Activated CD4-positive, CD25-positive, alpha-beta regulatory T cell treated with anti-CD3 and anti-CD28 coated beads, Interleukin-2, amount 50 U/mL, for 16 hours (primary cell): ENCODE data around the gene NHSL2.
A peak's percentile ranks its signal among the peaks of the same experiment; 100 is the strongest.

Source experiments
- DNase-seq: peaks from one replicate; pipeline ENCODE4 v3.0.0-alpha.2; 2020; ENCODE audit warnings: low read depth, low spot score

NHSL2 gene

DNA sequence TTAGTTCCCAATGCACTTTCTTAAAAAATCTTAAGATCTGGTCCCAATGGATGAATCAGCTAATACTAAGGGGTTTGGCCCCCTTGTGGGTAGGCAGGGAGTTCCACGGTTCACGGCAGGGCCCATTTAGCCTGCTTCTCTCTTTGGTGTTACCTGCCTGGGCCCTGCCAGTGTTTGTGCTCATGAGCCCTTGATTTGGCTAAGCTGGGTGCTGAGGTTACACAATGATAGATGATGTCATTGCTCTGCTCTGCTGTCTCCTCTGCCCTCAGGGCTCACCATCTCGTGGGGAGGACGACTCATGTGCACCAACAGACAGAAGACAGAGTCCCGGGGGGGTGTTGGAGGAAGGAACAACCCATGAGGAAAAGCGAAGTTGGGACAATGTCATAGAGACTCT, 196.7 kb downstream of the NHSL2 start:
- DNase-seq, result no peak

- no peak for DNase-seq
Measured at GRCh38 chrX:72107841-72108595, 197.4 kb downstream of the NHSL2 start.

DNA sequence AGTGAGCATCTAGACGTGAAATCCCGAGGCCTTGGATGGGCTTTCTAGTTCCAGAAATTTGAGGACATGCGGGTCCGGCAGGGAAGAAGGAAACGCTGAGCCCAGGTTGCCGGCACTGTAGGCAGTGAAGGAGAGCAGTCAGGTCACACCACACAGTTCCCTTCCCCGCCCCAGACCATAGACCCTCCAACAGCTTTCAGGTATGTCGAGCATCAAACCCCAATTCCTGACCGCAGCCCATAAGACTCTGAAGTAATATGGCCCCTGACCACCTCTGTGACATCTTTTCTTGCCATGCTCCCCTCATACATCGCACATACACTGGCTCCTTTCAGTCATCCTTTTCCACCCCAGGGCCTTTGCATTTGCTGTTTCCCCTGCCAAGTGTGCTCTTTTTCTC, 198.0 kb downstream of the NHSL2 start:
- no peak for DNase-seq

GRCh38 chrX:72110051-72110875, 199.6 kb downstream of the NHSL2 start:
- DNase-seq, result no peak

- DNase-seq, result no peak
Measured at GRCh38 chrX:72110876-72111708, 200.4 kb downstream of the NHSL2 start.

DNA sequence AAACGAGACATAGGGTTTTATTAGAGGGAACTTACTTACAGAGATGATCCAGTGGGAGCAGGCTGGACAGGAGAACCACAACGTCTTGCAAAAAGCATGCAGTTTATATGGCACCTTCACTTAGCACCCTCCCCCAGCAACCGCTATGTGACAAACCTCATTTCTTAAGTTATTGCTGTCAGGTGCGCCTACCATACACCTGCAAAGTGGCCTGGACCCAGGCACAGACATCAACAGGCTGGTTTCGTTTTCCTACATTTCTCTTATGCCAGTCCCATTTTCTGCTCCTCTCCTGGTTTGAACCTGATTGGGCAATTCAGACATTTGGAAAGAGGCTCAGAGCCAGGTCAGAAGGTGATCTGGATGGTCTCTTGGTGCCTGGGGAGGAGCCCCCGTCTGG, 202.8 kb downstream of the NHSL2 start:
- no peak for DNase-seq

GRCh38 chrX:72114306-72114705, 203.7 kb downstream of the NHSL2 start:
- no peak for DNase-seq

- no peak for DNase-seq
Measured at GRCh38 chrX:72114807-72115206, 204.2 kb downstream of the NHSL2 start.

GRCh38 chrX:72115380-72115779, 204.7 kb downstream of the NHSL2 start:
- DNase-seq, result no peak

DNA sequence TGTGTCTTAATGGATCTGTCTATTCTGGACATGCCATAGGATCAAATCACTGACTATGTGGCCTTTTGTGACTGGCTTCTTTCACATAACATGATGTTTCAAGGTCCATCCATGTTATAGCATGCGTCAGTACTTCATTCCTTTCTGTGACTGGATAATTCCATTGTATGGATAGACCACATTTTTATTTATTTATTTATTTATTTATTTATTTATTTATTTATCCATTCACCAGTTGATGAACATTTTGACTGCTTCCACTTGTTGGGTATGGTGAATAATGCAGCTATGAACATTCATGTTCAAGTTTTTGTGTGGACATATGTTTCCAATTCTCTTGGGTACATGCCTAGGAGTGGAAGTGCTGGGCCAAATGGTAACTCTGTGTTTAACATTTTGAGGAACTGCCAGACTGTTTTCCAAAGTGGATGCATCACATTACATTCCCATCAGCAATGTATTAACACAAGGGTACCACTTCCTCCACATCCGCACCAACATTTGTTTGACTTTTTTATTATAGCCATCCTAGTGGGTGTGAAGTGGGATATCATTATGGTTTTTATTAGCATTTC, 207.1 kb downstream of the NHSL2 start:
- DNase-seq, result no peak

DNA sequence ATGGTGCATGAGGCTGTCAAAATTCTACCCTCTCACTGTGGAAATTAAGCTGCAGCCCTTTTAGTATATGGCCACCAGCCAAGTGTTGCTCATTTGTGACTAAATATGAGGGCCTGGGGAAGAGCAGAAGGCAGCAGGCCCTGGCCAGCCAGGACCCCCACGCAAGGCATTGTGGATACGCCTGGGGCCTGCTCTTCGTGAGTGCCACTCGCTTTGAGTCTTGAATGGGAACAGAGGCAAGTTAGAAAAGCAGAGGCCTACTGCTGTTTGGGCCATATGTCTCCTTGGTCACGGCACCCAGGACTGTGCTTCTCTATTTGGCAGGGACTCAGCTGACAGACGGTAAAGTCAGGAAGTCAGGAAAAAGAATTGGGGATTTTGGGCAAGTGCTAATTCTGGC, 210.2 kb downstream of the NHSL2 start:
- DNase-seq, result no peak

DNA sequence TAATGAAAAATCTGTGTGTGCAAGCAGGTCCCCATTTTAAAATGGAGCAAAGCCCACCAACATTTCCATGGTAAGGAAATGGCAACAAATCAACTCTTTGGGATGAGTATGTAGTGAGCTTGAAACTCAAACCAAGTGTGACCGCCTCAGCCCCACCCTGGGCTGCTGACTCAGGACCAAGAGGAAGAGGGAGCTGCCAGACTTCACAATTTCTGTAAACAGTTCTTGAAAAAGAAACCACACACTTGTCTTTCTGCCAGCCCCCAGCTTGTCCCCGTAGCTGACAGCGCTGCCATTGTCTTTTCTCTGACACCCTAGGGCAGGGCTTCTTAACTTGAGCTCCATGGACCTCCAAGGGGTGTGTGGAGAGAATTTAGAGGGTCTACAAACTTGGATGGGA, 210.7 kb downstream of the NHSL2 start:
- no peak for DNase-seq

- DNase-seq, result no peak
Measured at GRCh38 chrX:72122621-72123337, 212.1 kb downstream of the NHSL2 start.

GRCh38 chrX:72123471-72124185, 213.0 kb downstream of the NHSL2 start:
- DNase-seq, result no peak

GRCh38 chrX:72124540-72125201, 214.0 kb downstream of the NHSL2 start:
- DNase-seq, result no peak

GRCh38 chrX:72125331-72126047, 214.8 kb downstream of the NHSL2 start:
- no peak for DNase-seq

DNA sequence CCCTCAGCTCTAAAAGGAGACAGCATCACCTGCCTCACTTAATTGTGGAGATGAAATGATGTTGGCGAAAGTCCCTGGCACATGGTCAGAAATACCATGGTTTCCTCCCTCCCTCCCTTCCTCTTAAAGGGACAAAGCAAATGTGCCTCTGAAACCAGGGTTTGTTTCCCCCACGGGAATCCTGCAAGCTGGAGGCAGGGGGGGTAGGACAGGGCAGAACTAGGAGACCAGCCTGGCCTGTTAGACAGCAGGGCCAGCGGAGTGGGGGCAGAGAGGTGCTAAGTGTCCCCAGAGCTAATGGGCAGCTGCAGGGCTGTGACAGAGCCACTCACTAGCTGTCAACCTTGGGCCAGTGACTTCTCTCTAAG, 215.4 kb downstream of the NHSL2 start:
- DNase-seq, result no peak

DNA sequence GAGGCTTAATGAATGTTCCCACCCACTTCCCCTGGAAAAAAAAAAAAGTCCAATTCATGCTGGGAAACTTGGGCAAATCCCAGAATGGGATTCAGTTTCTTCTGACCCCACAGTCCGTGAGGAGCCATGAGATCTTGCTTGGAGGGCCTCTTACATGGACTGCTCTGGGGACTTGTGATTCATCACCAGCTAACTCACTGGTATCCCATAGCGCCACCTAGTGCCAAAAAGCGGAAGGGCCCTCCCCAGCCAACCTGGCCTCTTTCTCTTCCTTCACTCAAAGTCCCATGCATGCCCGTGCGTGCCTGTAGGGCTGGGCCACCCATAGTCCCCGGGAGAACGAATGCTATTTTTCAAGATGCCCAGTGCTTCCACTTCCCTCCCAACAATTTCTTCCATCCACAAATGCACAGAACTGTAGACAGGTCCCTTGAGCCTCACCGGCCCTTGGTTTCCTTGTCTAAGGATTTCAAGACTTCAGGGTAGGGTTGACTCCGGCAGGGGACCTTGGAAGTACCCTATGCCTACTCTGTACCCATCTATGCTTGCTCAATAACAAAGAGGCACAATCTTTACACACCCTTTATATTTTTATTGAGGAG, 216.0 kb downstream of the NHSL2 start:
- DNase-seq, result peak; percentile 54

DNA sequence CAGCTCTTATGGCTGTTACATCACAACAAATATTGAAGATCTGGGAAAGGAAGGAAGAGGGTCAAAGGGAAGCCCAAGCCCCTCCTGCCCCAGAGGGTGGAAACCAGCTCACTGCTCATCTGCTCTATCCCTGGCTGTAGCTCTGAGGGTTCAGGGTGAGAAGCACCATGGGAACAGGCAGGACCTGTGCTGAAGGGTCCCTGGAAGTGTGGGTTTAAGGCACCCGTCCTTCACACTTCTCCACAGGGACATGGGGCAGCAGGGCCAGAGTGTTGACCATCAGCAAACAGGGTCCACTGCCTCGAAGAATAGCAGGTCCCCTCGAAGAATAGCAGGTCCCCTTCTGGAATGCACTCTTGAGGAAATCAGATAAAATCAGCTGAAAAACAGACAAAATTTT, 216.7 kb downstream of the NHSL2 start:
- no peak for DNase-seq
